ENCODE measurements around the gene ETFB. TPM values are rescaled to one million over a fixed set of nuclear protein-coding genes. Genes with fewer than 3 reads are reported as not detected.

Gene ETFB
- total RNA-seq, 4 donors from 2014 or later = 18.8 to 56.6 (median 32.8) TPM

GRCh38 chr19:51327066-51328001 lies 38.9 kb downstream of the ETFB start:
- intact Hi-C loops (cut with DNase I; ENCODE audit: low total_unique reads) = no loop called here
- Histone ChIP-seq H3K4me1 (no peaks in the 10 kb centered on the region), H3K9me3 (no peaks in the 10 kb centered on the region), H3K27me3 (peaks cover 0 to 36% of the 10 kb centered on the region in 2 donors), H3K27ac (no peak overlapping the region), H3K4me3 (no peak overlapping the region), H3K36me3 (no peaks in the 10 kb centered on the region)
- no peak for DNase-seq
- TF ChIP-seq CTCF (IDR thresholded peaks at IDR 0.05) = no peak
- TF ChIP-seq POLR2A (IDR thresholded peaks at IDR 0.05) = no peak

- Histone ChIP-seq H3K36me3 (no peaks in the 10 kb centered on the region), H3K27ac (no peak overlapping the region), H3K4me1 (no peaks in the 10 kb centered on the region), H3K4me3 (no peak overlapping the region), H3K9me3 (no peaks in the 10 kb centered on the region), H3K27me3 (peaks cover 0 to 36% of the 10 kb centered on the region in 2 donors)
- intact Hi-C loops (cut with DNase I; ENCODE audit: low total_unique reads) = no loop called here
- DNase-seq = no peak
- TF ChIP-seq CTCF (IDR thresholded peaks at IDR 0.05) = no peak
- TF ChIP-seq POLR2A (IDR thresholded peaks at IDR 0.05) = no peak
Measured at GRCh38 chr19:51326216-51327065, 39.7 kb downstream of the ETFB start.

GRCh38 chr19:51325161-51325976 lies 40.8 kb downstream of the ETFB start:
- TF ChIP-seq POLR2A (IDR thresholded peaks at IDR 0.05) = no peak
- TF ChIP-seq CTCF (IDR thresholded peaks at IDR 0.05) = no peak
- H3K9me3 ChIP-seq = no peaks in the 10 kb centered on the region
- H3K36me3 ChIP-seq = no peaks in the 10 kb centered on the region
- no peak overlapping the region for H3K27ac ChIP-seq
- intact Hi-C loops (cut with DNase I; ENCODE audit: low total_unique reads) = no loop called here
- peaks cover 0 to 34% of the 10 kb centered on the region in 2 donors for H3K27me3 ChIP-seq
- H3K4me3 ChIP-seq = no peak overlapping the region
- no peak for DNase-seq
- H3K4me1 ChIP-seq = no peaks in the 10 kb centered on the region

- H3K4me1 ChIP-seq = no peaks in the 10 kb centered on the region
- no peak overlapping the region for H3K4me3 ChIP-seq
- intact Hi-C loops (cut with DNase I; ENCODE audit: low total_unique reads) = no loop called here
- DNase-seq = no peak
- TF ChIP-seq POLR2A (IDR thresholded peaks at IDR 0.05) (no peak), CTCF (IDR thresholded peaks at IDR 0.05) (no peak)
- H3K36me3 ChIP-seq = no peaks in the 10 kb centered on the region
- H3K27ac ChIP-seq = no peak overlapping the region
- no peaks in the 10 kb centered on the region for H3K9me3 ChIP-seq
- peaks cover 0 to 26% of the 10 kb centered on the region in 2 donors for H3K27me3 ChIP-seq
Measured at GRCh38 chr19:51324167-51324481, 42.1 kb downstream of the ETFB start.
